IMR-90 (cell line): ENCODE data around the gene ABCA2. TPM values are rescaled to one million over a fixed set of nuclear protein-coding genes. Genes with fewer than 3 reads are reported as not detected.

Source experiments
- ATAC-seq: fragments of 200-7000 bp; cut with Tn5 transposase; 2 replicates; pipeline ENCODE4 v1.9.1; 2020; ENCODE audit warnings: low read depth, mild to moderate bottlenecking, moderate library complexity
- BruUV-seq: library from RNA; stranded (reverse); fragments of 400-500 nt; replicated peaks from 2 replicates; lab custom pipeline; 2021; lab: Mats Ljungman, UMichigan
- CTCF ChIA-PET: fragments of 300-600 bp; formaldehyde crosslinking; extraction: SDS; loops from one replicate; lab custom pipeline; 2021; ENCODE audit warnings: antibody characterized with exemption; lab: Yijun Ruan, JAX
- POLR2A ChIA-PET: fragments of 300-600 bp; sonication (Branson Sonifier 250); formaldehyde crosslinking; loops from one replicate; lab custom pipeline; 2022; ENCODE audit warnings: antibody characterized with exemption; ENCODE audit not compliant: unreplicated experiment; lab: Charles Lee
- DNase-seq: peaks from one replicate; pipeline ENCODE4 v3.0.0; 2013
- H2AFZ ChIP-seq: replicated peaks from 2 replicates; pipeline ENCODE3; 2013; ENCODE audit warnings: low read length, mild to moderate bottlenecking; ENCODE audit not compliant: poor library complexity
- H2AK5ac ChIP-seq: 2 replicates; pipeline ENCODE4 v1.6.1; 2013; ENCODE audit warnings: low read depth, low read length, inconsistent platforms
- H2AK9ac ChIP-seq: replicated peaks from 2 replicates; pipeline ENCODE3; 2013; ENCODE audit warnings: mild to moderate bottlenecking, low read depth, low read length, moderate library complexity; ENCODE audit not compliant: poor library complexity
- H2BK120ac ChIP-seq: 2 replicates; pipeline ENCODE4 v1.6.1; 2013; ENCODE audit warnings: low read depth, low read length, inconsistent platforms
- H2BK15ac ChIP-seq: 3 replicates; pipeline ENCODE4 v1.6.1; 2013; ENCODE audit warnings: low read depth, low read length, inconsistent platforms
- H2BK20ac ChIP-seq: 2 replicates; pipeline ENCODE4 v1.6.1; 2013; ENCODE audit warnings: low read depth, mild to moderate bottlenecking, inconsistent platforms, low read length, moderate library complexity
- H2BK5ac ChIP-seq: 2 replicates; pipeline ENCODE4 v1.6.1; 2013; ENCODE audit warnings: mild to moderate bottlenecking, low read depth, low read length, inconsistent platforms; ENCODE audit not compliant: poor library complexity, severe bottlenecking
- H3K14ac ChIP-seq: replicated peaks from 2 replicates; pipeline ENCODE4 v1.6.1; 2013; ENCODE audit warnings: low read depth, low read length, inconsistent platforms
- H3K18ac ChIP-seq: 2 replicates; pipeline ENCODE4 v1.6.1; 2013; ENCODE audit warnings: low read depth, low read length, control low read depth
- H3K23ac ChIP-seq: 2 replicates; pipeline ENCODE4 v1.6.1; 2013; ENCODE audit warnings: low read depth, low read length, inconsistent platforms
- H3K27ac ChIP-seq: 2 replicates; pipeline ENCODE4 v1.5.1; 2013; ENCODE audit warnings: mild to moderate bottlenecking, control low read depth, low read length; ENCODE audit not compliant: insufficient read depth
- H3K27me3 ChIP-seq: 2 replicates; pipeline ENCODE4 v1.6.1; 2013; ENCODE audit warnings: low read length; ENCODE audit not compliant: control insufficient read depth, insufficient read depth
- H3K36me3 ChIP-seq: 2 replicates; pipeline ENCODE4 v1.6.1; 2013; ENCODE audit warnings: low read length, mixed read lengths; ENCODE audit not compliant: control insufficient read depth, insufficient read depth
- H3K4ac ChIP-seq: 2 replicates; pipeline ENCODE4 v1.6.1; 2013; ENCODE audit warnings: low read depth, low read length, inconsistent platforms
- H3K4me1 ChIP-seq: 2 replicates; pipeline ENCODE4 v1.6.1; 2013; ENCODE audit warnings: low read length, mixed read lengths; ENCODE audit not compliant: control insufficient read depth, insufficient read depth
- H3K4me2 ChIP-seq: 2 replicates; pipeline ENCODE4 v1.6.1; 2013; ENCODE audit warnings: low read depth, mild to moderate bottlenecking, control low read depth, low read length, moderate library complexity
- H3K4me3 ChIP-seq: 2 replicates; pipeline ENCODE4 v1.5.1; 2013; ENCODE audit warnings: low read depth, mild to moderate bottlenecking, control low read depth, low read length, moderate library complexity; ENCODE audit not compliant: insufficient read depth
- H3K56ac ChIP-seq: 2 replicates; pipeline ENCODE4 v1.6.1; 2013; ENCODE audit warnings: low read length, inconsistent platforms; ENCODE audit not compliant: insufficient read depth; ENCODE audit errors: extremely low read depth
- H3K79me1 ChIP-seq, 2 experiments: 2 replicates each; pipeline ENCODE4 v1.6.1; 2013; ENCODE audit warnings: low read length in 2 of 2, inconsistent platforms in 1 of 2, low read depth in 1 of 2
- H3K9ac ChIP-seq: 2 replicates; pipeline ENCODE4 v1.6.1; 2013; ENCODE audit warnings: low read depth, low read length, control low read depth
- H3K9me1 ChIP-seq: 2 replicates; pipeline ENCODE4 v1.6.1; 2013; ENCODE audit warnings: low read length, inconsistent platforms; ENCODE audit not compliant: insufficient read depth
- H3K9me3 ChIP-seq: 2 replicates; pipeline ENCODE4 v1.6.1; 2013; ENCODE audit warnings: low read length; ENCODE audit not compliant: control insufficient read depth, insufficient read depth
- H4K20me1 ChIP-seq: 2 replicates; pipeline ENCODE4 v1.6.1; 2013; ENCODE audit warnings: low read length, inconsistent platforms; ENCODE audit not compliant: insufficient read depth
- H4K5ac ChIP-seq: 2 replicates; pipeline ENCODE4 v1.6.1; 2013; ENCODE audit warnings: mild to moderate bottlenecking, low read depth, low read length, control low read depth
- H4K8ac ChIP-seq, 2 experiments: 2 replicates each; pipeline ENCODE4 v1.6.1; 2013; ENCODE audit warnings: low read depth in 2 of 2, low read length in 2 of 2, control low read depth in 1 of 2, inconsistent platforms in 1 of 2
- H4K91ac ChIP-seq: 2 replicates; pipeline ENCODE4 v1.6.1; 2013; ENCODE audit warnings: low read depth, low read length, inconsistent platforms; ENCODE audit not compliant: insufficient read depth
- BHLHE40 ChIP-seq: fragments of 150-350 bp; IDR thresholded peaks from 2 replicates; pipeline ENCODE4 v1.6.1; 2016; ENCODE audit warnings: mild to moderate bottlenecking, low read depth, low read length
- CEBPB ChIP-seq: IDR thresholded peaks from 2 replicates; pipeline ENCODE4 v1.6.1; 2012; ENCODE audit warnings: low read depth, low read length, improper control_type of control experiment
- CHD1 ChIP-seq: IDR thresholded peaks from 2 replicates; pipeline ENCODE4 v1.6.1; 2012; ENCODE audit warnings: low read depth, low read length, improper control_type of control experiment
- FOS ChIP-seq: fragments of 150-350 bp; IDR thresholded peaks from 2 replicates; pipeline ENCODE4 v1.6.1; 2016; ENCODE audit warnings: low read depth, low read length
- MAFK ChIP-seq: IDR thresholded peaks from 2 replicates; pipeline ENCODE4 v1.6.1; 2012; ENCODE audit warnings: low read depth, low read length, improper control_type of control experiment
- MAZ ChIP-seq: IDR thresholded peaks from 2 replicates; pipeline ENCODE4 v1.6.1; 2012; ENCODE audit warnings: low read depth, mild to moderate bottlenecking, low read length, improper control_type of control experiment, moderate library complexity, borderline replicate concordance
- MXI1 ChIP-seq: IDR thresholded peaks from 2 replicates; pipeline ENCODE4 v1.6.1; 2012; ENCODE audit warnings: low read depth, mild to moderate bottlenecking, low read length, moderate library complexity, borderline replicate concordance
- NFE2L2 ChIP-seq: fragments of 150-350 bp; IDR thresholded peaks from 2 replicates; pipeline ENCODE4 v1.6.1; 2016; ENCODE audit warnings: low read depth, mild to moderate bottlenecking, low read length
- POLR2A ChIP-seq: IDR thresholded peaks from 2 replicates; pipeline ENCODE4 v1.6.1; 2012; ENCODE audit warnings: mild to moderate bottlenecking, low read depth, low read length
- RAD21 ChIP-seq: IDR thresholded peaks from 2 replicates; pipeline ENCODE4 v1.6.1; 2012; ENCODE audit warnings: low read length, improper control_type of control experiment
- RCOR1 ChIP-seq: IDR thresholded peaks from 2 replicates; pipeline ENCODE4 v1.6.1; 2012; ENCODE audit warnings: mild to moderate bottlenecking, low read length, improper control_type of control experiment; ENCODE audit not compliant: insufficient replicate concordance
- RFX5 ChIP-seq: IDR thresholded peaks from 2 replicates; pipeline ENCODE4 v1.8.0; 2012; ENCODE audit warnings: low read depth, mild to moderate bottlenecking, low read length, moderate library complexity
- SMC3 ChIP-seq: fragments of 150-350 bp; IDR thresholded peaks from 2 replicates; pipeline ENCODE4 v1.6.1; 2016; ENCODE audit warnings: low read depth, mild to moderate bottlenecking, antibody characterized with exemption, low read length, moderate library complexity
- WGBS, 2 experiments: methylation state at CpG; one replicate each; pipeline versions ENCODE4 v1.1.5 to v1.1.7; 2013; ENCODE audit warnings: missing lambda C conversion rate in 2 of 2; ENCODE audit not compliant: insufficient read length in 1 of 2; ENCODE audit errors: extremely low coverage in 2 of 2; 5-methylcytosine and 5-hydroxymethylcytosine counted together
- dilution Hi-C: fragments of 300-500 bp; cut with HindIII; formaldehyde crosslinking; loops from one replicate; pipeline ENCODE4 v1.14.3; 2018; ENCODE audit warnings: low sequenced_read_pairs; ENCODE audit not compliant: unreplicated experiment
- in situ Hi-C: fragments of 300-500 bp; cut with MboI; formaldehyde crosslinking; loops from 3 replicates; pipeline ENCODE4 v1.14.3; 2019; ENCODE audit warnings: low sequenced_read_pairs, inconsistent platforms, mixed read lengths
- intact Hi-C: fragments of 100-400 bp; cut with micrococcal nuclease; formaldehyde crosslinking; loops from 2 replicates; pipeline ENCODE4 v1.10.0; 2022
- polyA plus RNA-seq, 3 experiments: library from polyadenylated mRNA; depleted of rRNA; stranded (reverse); fragments of >200 nt; gene quantifications; 2 replicates each; pipeline ENCODE4 v1.2.3, GENCODE V29; 2012; ENCODE audit warnings: low replicate concordance in 1 of 3
- total RNA-seq: library from RNA; depleted of rRNA; stranded (reverse); fragments of >200 nt; gene quantifications from 2 replicates; pipeline ENCODE4 v1.2.3, GENCODE V29; 2012
- TF ChIP-seq, protein P1 (sequence below): fragments of 150-350 bp; IDR thresholded peaks from 2 replicates; pipeline ENCODE4 v1.6.1; 2016; ENCODE audit warnings: low read depth, mild to moderate bottlenecking, low read length, moderate library complexity, borderline replicate concordance
- TF ChIP-seq, protein P2 (sequence below): fragments of 150-350 bp; IDR thresholded peaks from 2 replicates; pipeline ENCODE4 v1.6.1; 2017; ENCODE audit warnings: mild to moderate bottlenecking, antibody characterized with exemption, low read length, low read depth
- TF ChIP-seq, protein P3 (sequence below): conservative IDR thresholded peaks from 2 replicates; pipeline ENCODE4 v1.5.1; 2012; ENCODE audit warnings: mild to moderate bottlenecking, low read depth, low read length, improper control_type of control experiment

The ABCA2 gene
- total and polyA plus RNA-seq, 2 of the 4 experiments (the other 2 are of a cell fraction): 3.8 to 46.0 TPM

DNA sequence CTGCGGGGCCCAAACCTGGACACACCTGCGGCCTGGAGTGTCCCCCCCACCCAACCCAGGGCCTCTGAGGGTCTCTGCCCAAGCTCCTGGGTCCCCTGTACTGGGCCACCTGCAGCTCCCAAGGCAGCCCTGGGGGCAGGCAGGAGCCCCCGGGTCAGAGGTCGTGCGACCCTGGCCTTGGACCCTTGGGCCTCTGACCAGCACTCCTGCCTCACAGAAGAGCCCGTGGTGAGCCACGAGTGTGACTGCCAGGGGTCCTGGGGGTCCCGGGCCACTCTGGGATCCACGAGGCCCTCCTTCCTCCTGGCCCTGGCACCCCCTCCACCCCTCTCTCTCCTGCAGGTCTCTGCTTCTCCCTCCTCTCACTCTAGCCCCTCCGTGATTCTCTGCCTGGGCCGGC is 55.7 kb downstream of the ABCA2 start:
- Histone ChIP-seq H2BK5ac (no peak overlapping the region), H3K9me1 (no peaks in the 10 kb centered on the region), H3K23ac (no peak overlapping the region), H3K4me1 (peaks cover 5% of the 10 kb centered on the region; the same call in 1 of the 2 replicates), H3K4me2 (no peak overlapping the region), H3K36me3 (no peaks in the 10 kb centered on the region), H3K27ac (no peak overlapping the region), H3K9ac (no peak overlapping the region), H3K18ac (no peak overlapping the region), H2BK120ac (no peak overlapping the region), H2BK15ac (no peak overlapping the region), H4K20me1 (no peaks in the 10 kb centered on the region), H2AFZ (no peak overlapping the region), H4K91ac (no peak overlapping the region), H3K4ac (no peak overlapping the region), H2AK9ac (no peak overlapping the region), H3K79me1 (no peaks in the 10 kb centered on the region), H4K8ac (no peak overlapping the region), H3K56ac (no peak overlapping the region), H2AK5ac (no peak overlapping the region), H3K27me3 (peaks cover 17% of the 10 kb centered on the region; the same call in 1 of the 2 replicates), H2BK20ac (no peak overlapping the region), H3K14ac (no peak overlapping the region), H4K5ac (no peak overlapping the region), H3K4me3 (no peak overlapping the region), H3K9me3 (no peaks in the 10 kb centered on the region)
- WGBS, 2 experiments: 64% methylated on average over 5 of the region's 11 CpGs; no CpG with 5 or more reads in 1 of the 2 experiments
- dilution Hi-C loops (no loop called here), in situ Hi-C loops (no loop called here), intact Hi-C loops (no loop called here)
- POLR2A ChIA-PET: no interaction called here
- TF ChIP-seq CHD1: no peak
- no peak for TF ChIP-seq RAD21
- TF ChIP-seq, protein P1, sequence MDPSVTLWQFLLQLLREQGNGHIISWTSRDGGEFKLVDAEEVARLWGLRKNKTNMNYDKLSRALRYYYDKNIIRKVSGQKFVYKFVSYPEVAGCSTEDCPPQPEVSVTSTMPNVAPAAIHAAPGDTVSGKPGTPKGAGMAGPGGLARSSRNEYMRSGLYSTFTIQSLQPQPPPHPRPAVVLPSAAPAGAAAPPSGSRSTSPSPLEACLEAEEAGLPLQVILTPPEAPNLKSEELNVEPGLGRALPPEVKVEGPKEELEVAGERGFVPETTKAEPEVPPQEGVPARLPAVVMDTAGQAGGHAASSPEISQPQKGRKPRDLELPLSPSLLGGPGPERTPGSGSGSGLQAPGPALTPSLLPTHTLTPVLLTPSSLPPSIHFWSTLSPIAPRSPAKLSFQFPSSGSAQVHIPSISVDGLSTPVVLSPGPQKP: no peak
- no peak for TF ChIP-seq SMC3
- no peak for TF ChIP-seq RCOR1
- no peak for TF ChIP-seq RFX5
- no peak for TF ChIP-seq POLR2A
- no peak for TF ChIP-seq MAFK
- TF ChIP-seq, protein P2, sequence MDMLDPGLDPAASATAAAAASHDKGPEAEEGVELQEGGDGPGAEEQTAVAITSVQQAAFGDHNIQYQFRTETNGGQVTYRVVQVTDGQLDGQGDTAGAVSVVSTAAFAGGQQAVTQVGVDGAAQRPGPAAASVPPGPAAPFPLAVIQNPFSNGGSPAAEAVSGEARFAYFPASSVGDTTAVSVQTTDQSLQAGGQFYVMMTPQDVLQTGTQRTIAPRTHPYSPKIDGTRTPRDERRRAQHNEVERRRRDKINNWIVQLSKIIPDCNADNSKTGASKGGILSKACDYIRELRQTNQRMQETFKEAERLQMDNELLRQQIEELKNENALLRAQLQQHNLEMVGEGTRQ: no peak
- no peak for TF ChIP-seq FOS
- TF ChIP-seq MXI1: no peak
- TF ChIP-seq BHLHE40: no peak
- no peak for TF ChIP-seq CEBPB
- no peak for TF ChIP-seq NFE2L2
- TF ChIP-seq, protein P3, sequence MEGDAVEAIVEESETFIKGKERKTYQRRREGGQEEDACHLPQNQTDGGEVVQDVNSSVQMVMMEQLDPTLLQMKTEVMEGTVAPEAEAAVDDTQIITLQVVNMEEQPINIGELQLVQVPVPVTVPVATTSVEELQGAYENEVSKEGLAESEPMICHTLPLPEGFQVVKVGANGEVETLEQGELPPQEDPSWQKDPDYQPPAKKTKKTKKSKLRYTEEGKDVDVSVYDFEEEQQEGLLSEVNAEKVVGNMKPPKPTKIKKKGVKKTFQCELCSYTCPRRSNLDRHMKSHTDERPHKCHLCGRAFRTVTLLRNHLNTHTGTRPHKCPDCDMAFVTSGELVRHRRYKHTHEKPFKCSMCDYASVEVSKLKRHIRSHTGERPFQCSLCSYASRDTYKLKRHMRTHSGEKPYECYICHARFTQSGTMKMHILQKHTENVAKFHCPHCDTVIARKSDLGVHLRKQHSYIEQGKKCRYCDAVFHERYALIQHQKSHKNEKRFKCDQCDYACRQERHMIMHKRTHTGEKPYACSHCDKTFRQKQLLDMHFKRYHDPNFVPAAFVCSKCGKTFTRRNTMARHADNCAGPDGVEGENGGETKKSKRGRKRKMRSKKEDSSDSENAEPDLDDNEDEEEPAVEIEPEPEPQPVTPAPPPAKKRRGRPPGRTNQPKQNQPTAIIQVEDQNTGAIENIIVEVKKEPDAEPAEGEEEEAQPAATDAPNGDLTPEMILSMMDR: no peak
- no peak for TF ChIP-seq MAZ
- no TSS peak for BruUV-seq
- DNase-seq (no peak), ATAC-seq (no peak)
- CTCF ChIA-PET: no interaction called here
